Measurements from ENCODE around the gene FLOT1. TPM values are rescaled to one million over a fixed set of nuclear protein-coding genes. Genes with fewer than 3 reads are reported as not detected.

FLOT1 gene
- total and polyA plus RNA-seq, 2 of the 13 experiments (the other 11 are each of a cell fraction or from before 2014, with no cell fraction given), result 82.3 to 130 TPM

- TF ChIP-seq ZBTB26 (CRISPR knock-in tag; IDR thresholded peaks at IDR 0.05; ENCODE audit: borderline replicate concordance), result no peak; the same call in 1 of the 2 replicates
- 0 out of 2 replicates have a peak, but pooled peaks have one; percentile 41 for TF ChIP-seq ZHX2 (IDR thresholded peaks at IDR 0.05; ENCODE audit: low read depth)
- no peak for TF ChIP-seq ZHX2 (CRISPR knock-in tag; IDR thresholded peaks at IDR 0.05; ENCODE audit: borderline replicate concordance)
- no peak for TF ChIP-seq HOXA7 (CRISPR knock-in tag; IDR thresholded peaks at IDR 0.05)
- no peak for TF ChIP-seq CREBL2 (CRISPR knock-in tag; IDR thresholded peaks at IDR 0.05; ENCODE audit: borderline replicate concordance)
- no peak for TF ChIP-seq ZBTB46 (CRISPR knock-in tag; IDR thresholded peaks at IDR 0.05; ENCODE audit: borderline replicate concordance)
- no peak for TF ChIP-seq TRAFD1 (CRISPR knock-in tag; IDR thresholded peaks at IDR 0.05; ENCODE audit: borderline replicate concordance)
- TF ChIP-seq THAP7 (CRISPR knock-in tag; IDR thresholded peaks at IDR 0.05), result no peak
- TF ChIP-seq FOXK1 (CRISPR knock-in tag; IDR thresholded peaks at IDR 0.05; ENCODE audit: borderline replicate concordance, low read depth), result peak; percentile 31; the same call in 1 of the 2 replicates
- no peak; the same call in 1 of the 2 replicates for TF ChIP-seq DDIT3 (CRISPR knock-in tag; IDR thresholded peaks at IDR 0.05)
- TF ChIP-seq STAT6 (CRISPR knock-in tag; IDR thresholded peaks at IDR 0.05; ENCODE audit: borderline replicate concordance), result 0 out of 2 replicates have a peak, but pooled peaks have one; percentile 5
These were observed 63.3 kb downstream of the FLOT1 start (continued) for GRCh38 chr6:30678964-30679726.
